Mesenchymal stem cell (in vitro differentiated cells and primary cell): ENCODE data around the gene CDK5RAP2.

Experiments used
- DNase-seq: peaks from one replicate; pipeline ENCODE4 v3.0.0-alpha.2; 2013
- H2AFZ ChIP-seq: one replicate; pipeline ENCODE4 v1.6.1; 2013; ENCODE audit warnings: low read depth, mild to moderate bottlenecking, control low read depth, inconsistent platforms, low read length, moderate library complexity
- H2AK5ac ChIP-seq: 2 replicates; pipeline ENCODE4 v1.6.1; 2013; ENCODE audit warnings: low read length, moderate library complexity, mild to moderate bottlenecking, inconsistent platforms; ENCODE audit not compliant: severe bottlenecking
- H2BK120ac ChIP-seq: one replicate; pipeline ENCODE4 v1.6.1; 2013; ENCODE audit warnings: low read depth, mild to moderate bottlenecking, inconsistent platforms, low read length, moderate library complexity
- H2BK12ac ChIP-seq, 2 experiments: one replicate each; pipeline ENCODE4 v1.6.1; 2013; ENCODE audit warnings: inconsistent platforms in 2 of 2, low read length in 2 of 2, mild to moderate bottlenecking in 2 of 2, moderate library complexity in 2 of 2, control low read depth in 1 of 2
- H2BK15ac ChIP-seq: one replicate; pipeline ENCODE4 v1.6.1; 2013; ENCODE audit warnings: mild to moderate bottlenecking, low read depth, inconsistent platforms; ENCODE audit not compliant: poor library complexity, severe bottlenecking
- H2BK5ac ChIP-seq: 2 replicates; pipeline ENCODE4 v1.6.1; 2013; ENCODE audit warnings: low read depth, mild to moderate bottlenecking, low read length, control low read depth, inconsistent platforms; ENCODE audit not compliant: poor library complexity, severe bottlenecking
- H3K14ac ChIP-seq, 2 experiments: one replicate each; pipeline ENCODE4 v1.6.1; 2013; ENCODE audit warnings: inconsistent platforms in 2 of 2, low read length in 2 of 2, control low read depth in 1 of 2, mild to moderate bottlenecking in 1 of 2, moderate library complexity in 1 of 2
- H3K18ac ChIP-seq, 2 experiments: one replicate each; pipeline ENCODE4 v1.6.1; 2013; ENCODE audit warnings: inconsistent platforms in 2 of 2, low read length in 2 of 2, control low read depth in 1 of 2, low read depth in 1 of 2, mild to moderate bottlenecking in 1 of 2
- H3K23ac ChIP-seq, 2 experiments: one replicate each; pipeline ENCODE4 v1.6.1; 2013; ENCODE audit warnings: inconsistent platforms in 2 of 2, low read length in 2 of 2, mild to moderate bottlenecking in 2 of 2, moderate library complexity in 2 of 2, control low read depth in 1 of 2
- H3K27ac ChIP-seq: 2 replicates; pipeline ENCODE4 v1.5.1; 2013; ENCODE audit warnings: mild to moderate bottlenecking, moderate library complexity, low read length, control low read depth, inconsistent platforms; ENCODE audit not compliant: poor library complexity, severe bottlenecking
- H3K27me3 ChIP-seq, 2 experiments: 2 replicates each; pipeline versions ENCODE4 v1.6.1 to v1.7.0; 2013; ENCODE audit warnings: low read length in 2 of 2, mild to moderate bottlenecking in 2 of 2, moderate library complexity in 2 of 2, control low read depth in 1 of 2, inconsistent platforms in 1 of 2; ENCODE audit not compliant: control insufficient read depth in 1 of 2, insufficient read depth in 1 of 2
- H3K36me3 ChIP-seq, 2 experiments: 2 replicates each; pipeline versions ENCODE4 v1.6.1 to v1.7.0; 2013; ENCODE audit warnings: low read length in 2 of 2, control low read depth in 1 of 2, inconsistent platforms in 1 of 2, low read depth in 1 of 2, mild to moderate bottlenecking in 1 of 2; ENCODE audit not compliant: insufficient read depth in 2 of 2, control insufficient read depth in 1 of 2
- H3K4ac ChIP-seq, 2 experiments: one replicate each; pipeline ENCODE4 v1.6.1; 2013; ENCODE audit warnings: inconsistent platforms in 2 of 2, low read length in 2 of 2, mild to moderate bottlenecking in 2 of 2, moderate library complexity in 2 of 2, control low read depth in 1 of 2, low read depth in 1 of 2
- H3K4me1 ChIP-seq: 2 replicates; pipeline ENCODE4 v1.6.1; 2013; ENCODE audit warnings: low read depth, low read length, control low read depth; ENCODE audit not compliant: control insufficient read depth, insufficient read depth
- H3K4me2 ChIP-seq: 2 replicates; pipeline ENCODE4 v1.6.1; 2013; ENCODE audit warnings: low read length, mild to moderate bottlenecking, inconsistent platforms; ENCODE audit not compliant: poor library complexity, severe bottlenecking
- H3K4me3 ChIP-seq, 2 experiments: 2 replicates each; pipeline versions ENCODE4 v1.5.1 to v1.7.0; 2013; ENCODE audit warnings: low read length in 2 of 2, mild to moderate bottlenecking in 2 of 2, control low read depth in 1 of 2, low read depth in 1 of 2; ENCODE audit not compliant: insufficient read depth in 1 of 2
- H3K79me1 ChIP-seq: replicated peaks from 2 replicates; pipeline ENCODE4 v1.6.1; 2013; ENCODE audit warnings: mild to moderate bottlenecking, control low read depth, low read length, inconsistent platforms; ENCODE audit not compliant: poor library complexity, severe bottlenecking
- H3K9ac ChIP-seq: 2 replicates; pipeline ENCODE4 v1.7.0; 2013; ENCODE audit warnings: mild to moderate bottlenecking, low read length, moderate library complexity
- H3K9me3 ChIP-seq: 2 replicates; pipeline ENCODE4 v1.7.0; 2013; ENCODE audit warnings: mild to moderate bottlenecking, low read length; ENCODE audit not compliant: control insufficient read depth
- H4K8ac ChIP-seq: one replicate; pipeline ENCODE4 v1.6.1; 2013; ENCODE audit warnings: inconsistent platforms, mild to moderate bottlenecking, low read length, moderate library complexity
- H4K91ac ChIP-seq: one replicate; pipeline ENCODE4 v1.6.1; 2013; ENCODE audit warnings: mild to moderate bottlenecking, low read length, inconsistent platforms
- WGBS: methylation state at CpG from one replicate; pipeline ENCODE4 v1.1.7; 2013; ENCODE audit warnings: mixed read lengths; 5-methylcytosine and 5-hydroxymethylcytosine counted together

CDK5RAP2 gene

DNA sequence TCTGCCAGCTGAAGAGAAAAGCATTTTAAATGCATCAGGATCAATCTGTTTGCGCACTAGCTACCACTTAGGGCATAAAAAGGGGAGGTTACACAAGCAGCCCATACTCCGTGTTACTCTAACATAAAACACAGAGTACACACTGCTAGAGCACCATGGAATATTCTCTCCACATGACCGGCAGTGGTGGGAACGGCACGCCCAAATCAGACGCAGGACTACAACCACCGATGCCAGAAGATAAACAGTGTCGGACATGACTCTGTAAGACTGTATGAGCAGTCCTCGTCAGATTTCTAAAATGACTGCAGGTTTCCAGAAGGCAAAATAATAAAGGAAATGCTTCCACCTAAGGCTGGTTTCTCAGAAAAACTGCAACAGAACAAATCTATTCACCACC lies 40.0 kb downstream of the CDK5RAP2 start:
- H3K36me3 ChIP-seq: peaks cover 11 to 45% of the 10 kb centered on the region in 2 experiments
- H3K9me3 ChIP-seq: no peaks in the 10 kb centered on the region
- no peak overlapping the region for H3K4me2 ChIP-seq
- H2AK5ac ChIP-seq: no peak overlapping the region
- DNase-seq: no peak
- no peak overlapping the region for H2AFZ ChIP-seq
- H3K4me1 ChIP-seq: peaks cover 2% of the 10 kb centered on the region
- H2BK5ac ChIP-seq: no peak overlapping the region
- H4K8ac ChIP-seq: no peak overlapping the region
- no peak overlapping the region for H3K4me3 ChIP-seq
- no peak overlapping the region for H2BK15ac ChIP-seq
- no peak overlapping the region for H2BK120ac ChIP-seq
- H3K14ac ChIP-seq: no peak overlapping the region
- H4K91ac ChIP-seq: no peak overlapping the region
- H3K4ac ChIP-seq: no peak overlapping the region
- peaks cover 27% of the 10 kb centered on the region for H3K79me1 ChIP-seq
- H3K23ac ChIP-seq: no peak overlapping the region
- H2BK12ac ChIP-seq: no peak overlapping the region
- peak overlapping the region in 1 of 2 experiments; percentile 40 for H3K18ac ChIP-seq
- no peaks in the 10 kb centered on the region for H3K27me3 ChIP-seq
- no peak overlapping the region for H3K9ac ChIP-seq
- 98% methylated on average over 9 of the region's 9 CpGs for WGBS
- no peak overlapping the region for H3K27ac ChIP-seq

DNA sequence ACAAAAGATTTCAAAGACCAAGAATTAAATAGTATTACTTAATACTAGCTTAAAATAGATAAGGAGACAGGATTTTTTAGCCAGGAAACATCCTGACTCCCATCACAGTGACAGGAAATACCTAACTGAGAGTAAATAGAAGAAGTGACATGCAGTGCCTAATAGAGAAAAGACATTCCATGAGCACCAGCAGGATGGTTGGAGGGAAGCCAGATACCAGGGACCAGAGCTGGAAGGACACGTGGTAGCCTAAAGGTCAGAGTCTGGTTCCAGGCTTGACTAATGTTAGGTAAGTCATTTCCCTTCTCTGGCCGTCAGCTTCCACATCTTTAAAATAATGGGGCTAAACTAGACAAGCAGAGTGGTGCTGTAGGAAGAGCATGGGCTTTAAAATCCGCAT lies 41.6 kb downstream of the CDK5RAP2 start:
- no peak overlapping the region for H2BK5ac ChIP-seq
- H3K36me3 ChIP-seq: peaks cover 10 to 44% of the 10 kb centered on the region in 2 experiments
- H2AFZ ChIP-seq: no peak overlapping the region
- no peak overlapping the region for H3K4me3 ChIP-seq
- no peak overlapping the region for H3K23ac ChIP-seq
- no peak overlapping the region for H3K14ac ChIP-seq
- no peak overlapping the region for H3K9ac ChIP-seq
- no peak overlapping the region for H3K4me2 ChIP-seq
- H2AK5ac ChIP-seq: no peak overlapping the region
- peaks cover 2% of the 10 kb centered on the region for H3K4me1 ChIP-seq
- H3K79me1 ChIP-seq: peaks cover 26% of the 10 kb centered on the region
- no peak overlapping the region for H3K18ac ChIP-seq
- H3K9me3 ChIP-seq: no peaks in the 10 kb centered on the region
- H2BK15ac ChIP-seq: no peak overlapping the region
- no peak overlapping the region for H3K4ac ChIP-seq
- H3K27ac ChIP-seq: no peak overlapping the region
- no peaks in the 10 kb centered on the region for H3K27me3 ChIP-seq
- H4K91ac ChIP-seq: no peak overlapping the region
- H2BK120ac ChIP-seq: no peak overlapping the region
- H4K8ac ChIP-seq: no peak overlapping the region
- WGBS: 56% methylated on average over 2 of the region's 3 CpGs
- no peak overlapping the region for H2BK12ac ChIP-seq
- peak; percentile 25 for DNase-seq

DNA sequence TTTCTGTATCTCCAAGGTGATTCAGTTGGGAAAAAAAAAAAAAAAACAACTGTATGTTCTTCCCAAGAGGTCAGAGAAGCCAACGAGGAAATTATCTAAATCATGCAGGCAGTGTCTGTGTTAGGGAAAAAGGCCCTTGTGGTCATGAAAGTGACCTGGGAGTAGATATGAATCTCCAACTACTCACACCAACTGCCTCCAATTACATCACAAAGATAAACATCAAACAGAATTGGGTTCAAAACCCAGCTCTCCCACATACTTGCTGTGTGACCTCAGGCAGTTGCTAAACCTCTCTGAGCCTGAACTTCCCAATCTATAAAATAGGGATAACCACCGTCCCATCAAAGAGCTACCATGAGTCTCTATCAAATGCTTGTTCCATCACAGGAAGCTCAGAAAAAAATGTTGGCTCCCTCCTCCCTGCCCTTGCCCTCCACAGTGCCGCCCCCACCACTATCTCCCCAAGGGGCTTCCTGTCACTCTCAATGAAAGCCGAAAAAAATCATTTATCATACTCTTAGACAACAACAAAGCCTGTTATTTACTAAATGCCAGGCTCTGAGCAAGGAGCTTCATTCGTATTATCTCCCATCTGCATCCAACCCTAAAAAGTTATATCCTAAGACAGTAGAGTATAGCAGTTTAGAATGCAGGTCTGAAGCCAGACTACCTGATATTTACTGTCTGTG lies 42.9 kb downstream of the CDK5RAP2 start:
- H3K14ac ChIP-seq: no peak overlapping the region
- no peak for DNase-seq
- H3K4ac ChIP-seq: no peak overlapping the region
- H2BK5ac ChIP-seq: no peak overlapping the region
- H3K4me3 ChIP-seq: no peak overlapping the region
- no peak overlapping the region for H3K18ac ChIP-seq
- H2AFZ ChIP-seq: no peak overlapping the region
- H2BK12ac ChIP-seq: no peak overlapping the region
- no peaks in the 10 kb centered on the region for H3K27me3 ChIP-seq
- H3K9ac ChIP-seq: no peak overlapping the region
- peaks cover 15 to 44% of the 10 kb centered on the region in 2 experiments for H3K36me3 ChIP-seq
- H3K79me1 ChIP-seq: peaks cover 24% of the 10 kb centered on the region
- no peak overlapping the region for H3K23ac ChIP-seq
- 86% methylated on average over 5 of the region's 5 CpGs for WGBS
- no peak overlapping the region for H3K4me2 ChIP-seq
- no peak overlapping the region for H2AK5ac ChIP-seq
- no peaks in the 10 kb centered on the region for H3K9me3 ChIP-seq
- H3K4me1 ChIP-seq: peaks cover 2% of the 10 kb centered on the region
- no peak overlapping the region for H2BK120ac ChIP-seq
- no peak overlapping the region for H2BK15ac ChIP-seq
- no peak overlapping the region for H3K27ac ChIP-seq
- no peak overlapping the region for H4K91ac ChIP-seq
- H4K8ac ChIP-seq: no peak overlapping the region

DNA sequence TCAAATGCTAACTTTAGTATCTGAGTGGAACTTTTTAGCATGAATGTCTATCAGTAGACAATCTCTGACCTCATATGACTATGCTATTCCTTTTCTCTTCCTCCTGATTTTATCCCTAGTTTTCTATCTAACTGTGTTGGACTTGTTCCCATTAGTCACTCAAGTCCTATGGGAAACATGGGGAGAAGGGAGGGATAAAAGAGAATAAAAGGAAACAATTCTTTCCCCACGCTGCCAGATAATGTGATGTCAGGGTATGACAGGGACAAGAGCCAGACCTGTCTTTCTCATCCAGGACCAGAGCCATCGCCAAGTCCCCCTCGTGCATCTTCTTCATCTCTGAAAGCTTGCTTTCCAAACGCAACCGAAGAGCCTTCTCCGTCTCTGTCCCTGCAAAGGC lies 43.9 kb downstream of the CDK5RAP2 start:
- H2AK5ac ChIP-seq: no peak overlapping the region
- no peaks in the 10 kb centered on the region for H3K9me3 ChIP-seq
- H4K8ac ChIP-seq: no peak overlapping the region
- no peak overlapping the region for H3K9ac ChIP-seq
- H4K91ac ChIP-seq: no peak overlapping the region
- H3K27ac ChIP-seq: no peak overlapping the region
- H3K36me3 ChIP-seq: peaks cover 15 to 44% of the 10 kb centered on the region in 2 experiments
- 81% methylated on average over 6 of the region's 6 CpGs for WGBS
- H2AFZ ChIP-seq: no peak overlapping the region
- no peak overlapping the region for H2BK12ac ChIP-seq
- H2BK120ac ChIP-seq: no peak overlapping the region
- no peak overlapping the region for H3K14ac ChIP-seq
- H2BK5ac ChIP-seq: no peak overlapping the region
- no peak overlapping the region for H3K4me3 ChIP-seq
- no peak overlapping the region for H3K4ac ChIP-seq
- no peak overlapping the region for H3K4me2 ChIP-seq
- no peaks in the 10 kb centered on the region for H3K27me3 ChIP-seq
- H3K4me1 ChIP-seq: peaks cover 2% of the 10 kb centered on the region
- peaks cover 25% of the 10 kb centered on the region for H3K79me1 ChIP-seq
- H2BK15ac ChIP-seq: no peak overlapping the region
- no peak overlapping the region for H3K23ac ChIP-seq
- no peak for DNase-seq
- no peak overlapping the region for H3K18ac ChIP-seq
